ENCODE measurements around the gene CPSF3. TPM values are rescaled to one million over a fixed set of nuclear protein-coding genes. Genes with fewer than 3 reads are reported as not detected.

The CPSF3 gene
- polyA plus RNA-seq, 2 of the 4 experiments (the other 2 are of a cell fraction): 63.4 to 77.2 TPM

DNA sequence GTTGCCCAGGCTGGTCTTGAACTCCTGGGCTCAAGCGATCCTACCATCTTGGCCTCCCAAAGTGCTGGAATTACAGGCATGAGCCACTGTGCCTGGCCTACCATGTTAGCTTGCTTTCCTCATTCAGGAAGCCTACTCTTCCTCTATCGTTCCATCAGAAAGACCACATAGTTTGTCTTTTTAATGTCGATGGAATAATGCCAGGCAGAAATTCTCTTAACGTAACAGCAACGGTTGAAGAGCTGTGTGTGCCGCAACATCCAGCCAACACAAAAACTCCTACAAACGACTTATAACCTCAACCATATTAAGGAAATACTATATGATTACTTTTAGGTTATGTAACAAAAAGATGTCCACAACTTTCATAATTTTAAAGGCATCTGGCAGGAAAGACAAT, 10.7 kb upstream of the CPSF3 start (continued):
- no peak for TF ChIP-seq SREBF2 (IDR thresholded peaks at IDR 0.05)
- TF ChIP-seq PHF8 (IDR thresholded peaks at IDR 0.05; ENCODE audit: borderline replicate concordance, low read depth): no peak
- no peak for TF ChIP-seq FOSL2 (IDR thresholded peaks at IDR 0.05)
- TF ChIP-seq FOSL2 (CRISPR knock-in tag; IDR thresholded peaks at IDR 0.05): no peak
- TF ChIP-seq CHD4 (IDR thresholded peaks at IDR 0.05; ENCODE audit: borderline replicate concordance): no peak
- TF ChIP-seq HES2 (IDR thresholded peaks at IDR 0.05): no peak

- Histone ChIP-seq H3K9me3 (no peaks in the 10 kb centered on the region), H3K4me1 (no peaks in the 10 kb centered on the region), H3K4me2 (no peak overlapping the region), H3K27ac (no peak overlapping the region), H3K4me3 (no peak overlapping the region)
- 91% methylated on average over 16 of the region's 16 CpGs for WGBS (ENCODE audit: missing lambda C conversion rate)
- CTCF ChIA-PET: interaction anchor here (0.7 to 2.0 kb wide), 2 partner anchors 29 to 273 kb away, joined by 3 to 7 read pairs; no protein-coding TSS in a partner anchor
- POLR2A ChIA-PET: no interaction called here
- ATAC-seq (peak in 1 of 2 experiments; percentile 30; a peak in 2 of 6 replicates), FAIRE-seq (no peak), DNase-seq (ENCODE audit: low read depth in 1 of 2, low spot score in 1 of 2) (no peak)
- TF ChIP-seq ZSCAN20 (CRISPR knock-in tag; IDR thresholded peaks at IDR 0.05): no peak
Observed at GRCh38 chr2:9415516-9416169, 7.8 kb upstream of the CPSF3 start.

GRCh38 chr2:9416267-9416961, 7.0 kb upstream of the CPSF3 start:
- POLR2A ChIA-PET: no interaction called here
- no peak for FAIRE-seq
- no peak overlapping the region for H3K4me3 ChIP-seq
- no peak overlapping the region for H3K4me2 ChIP-seq
- peaks cover under 1% of the 10 kb centered on the region; the same call in 2 of the 3 replicates for H3K4me1 ChIP-seq
- no peak overlapping the region for H3K27ac ChIP-seq
- CTCF ChIA-PET: interaction anchor here (0.7 to 2.0 kb wide), 2 partner anchors 35 to 274 kb away, joined by 3 to 7 read pairs; no protein-coding TSS in a partner anchor
- WGBS (ENCODE audit: missing lambda C conversion rate): 94% methylated on average over 9 of the region's 9 CpGs
- no peak for TF ChIP-seq ZC3H11A (IDR thresholded peaks at IDR 0.05)
- no peak for TF ChIP-seq EP300 (IDR thresholded peaks at IDR 0.05)
- TF ChIP-seq CBX8 (IDR thresholded peaks at IDR 0.05): no peak
- no peak for TF ChIP-seq TP53 (CRISPR knock-in tag; IDR thresholded peaks at IDR 0.05)
- TF ChIP-seq POLR2AphosphoS2 (conservative IDR thresholded peaks at IDR 0.05; ENCODE audit: low read length): no peak
- TF ChIP-seq MAX (IDR thresholded peaks at IDR 0.05): no peak
- TF ChIP-seq ELK1 (IDR thresholded peaks at IDR 0.05; ENCODE audit: low read depth, low read length): no peak
- no peak for TF ChIP-seq CHD4 (IDR thresholded peaks at IDR 0.05; ENCODE audit: borderline replicate concordance)
- TF ChIP-seq KDM1A (IDR thresholded peaks at IDR 0.05; ENCODE audit: low read depth): no peak
- TF ChIP-seq CEBPB (IDR thresholded peaks at IDR 0.05): no peak
- no peak for TF ChIP-seq ZFP36 (IDR thresholded peaks at IDR 0.05; ENCODE audit: borderline replicate concordance, partially characterized antibody)
- TF ChIP-seq EHMT2 (IDR thresholded peaks at IDR 0.05; ENCODE audit: low read depth): no peak
- no peak for TF ChIP-seq FOXS1 (CRISPR knock-in tag; IDR thresholded peaks at IDR 0.05)
- no peak for TF ChIP-seq NFE2L2 (conservative IDR thresholded peaks at IDR 0.05; ENCODE audit: low read length)
- TF ChIP-seq CBX2 (IDR thresholded peaks at IDR 0.05; ENCODE audit: borderline replicate concordance, low read depth): no peak
- no peak for TF ChIP-seq TFCP2L1 (CRISPR knock-in tag; IDR thresholded peaks at IDR 0.05)
- no peak for TF ChIP-seq HDAC2 (IDR thresholded peaks at IDR 0.05)
- no peaks in the 10 kb centered on the region for H3K9me3 ChIP-seq
- ATAC-seq: peak in 1 of 2 experiments; percentile 9; a peak in 1 of 6 replicates
- DNase-seq (ENCODE audit: low read depth in 1 of 2, low spot score in 1 of 2): no peak

Measured in A549 (cell line).